Stimulated activated CD8-positive, alpha-beta memory T cell treated with anti-CD3 and anti-CD28 coated beads, Interleukin-12 subunit alpha, Interleukin-12 subunit beta, amount 100 ng/mL, for 4 hours (primary cell): ENCODE data around the gene ARRDC4.
"Not testable (repeated sequence)": the region's sequence is repeated elsewhere in the genome, so short reads cannot be mapped to it uniquely, and the experiment has no call there.

Experiments used
- DNase-seq: peaks from one replicate; pipeline ENCODE4 v3.0.0-alpha.2; 2020; ENCODE audit warnings: low read depth

ARRDC4 gene

GRCh38 chr15:97966246-97966645 is 5.7 kb downstream of the ARRDC4 start:
- DNase-seq: no peak

- no peak for DNase-seq
These were observed 6.6 kb downstream of the ARRDC4 start for GRCh38 chr15:97966924-97967620.

GRCh38 chr15:97967881-97968280 is 7.4 kb downstream of the ARRDC4 start:
- no peak for DNase-seq

- DNase-seq: no peak
These were observed 7.9 kb downstream of the ARRDC4 start for GRCh38 chr15:97968380-97968779.

- no peak for DNase-seq
These were observed 11.9 kb downstream of the ARRDC4 start for GRCh38 chr15:97972366-97972765.

GRCh38 chr15:97976129-97976528 is 15.6 kb downstream of the ARRDC4 start:
- no peak for DNase-seq

GRCh38 chr15:97976766-97977503 is 16.4 kb downstream of the ARRDC4 start:
- DNase-seq: no peak

- no peak for DNase-seq
These were observed 17.2 kb downstream of the ARRDC4 start for GRCh38 chr15:97977734-97978133.

GRCh38 chr15:97978401-97979139 is 18.1 kb downstream of the ARRDC4 start:
- no peak for DNase-seq

GRCh38 chr15:97979140-97979520 is 18.6 kb downstream of the ARRDC4 start:
- no peak for DNase-seq

- no peak for DNase-seq
These were observed 20.6 kb downstream of the ARRDC4 start for GRCh38 chr15:97981058-97981457.

- no peak for DNase-seq
These were observed 21.3 kb downstream of the ARRDC4 start for GRCh38 chr15:97981758-97982157.

GRCh38 chr15:97984157-97984556 is 23.7 kb downstream of the ARRDC4 start:
- DNase-seq: no peak

GRCh38 chr15:97985979-97986378 is 25.5 kb downstream of the ARRDC4 start:
- not testable (repeated sequence) for DNase-seq

- no peak for DNase-seq
These were observed 26.3 kb downstream of the ARRDC4 start for GRCh38 chr15:97986781-97987180.

GRCh38 chr15:97989299-97989698 is 28.8 kb downstream of the ARRDC4 start:
- DNase-seq: no peak

GRCh38 chr15:97991972-97992541 is 31.6 kb downstream of the ARRDC4 start:
- DNase-seq: no peak

- no peak for DNase-seq
These were observed 32.3 kb downstream of the ARRDC4 start for GRCh38 chr15:97992823-97993222.

- no peak for DNase-seq
These were observed 32.8 kb downstream of the ARRDC4 start for GRCh38 chr15:97993310-97993738.

- no peak for DNase-seq
These were observed 33.7 kb downstream of the ARRDC4 start for GRCh38 chr15:97994236-97994635.

- DNase-seq: no peak
These were observed 34.7 kb downstream of the ARRDC4 start for GRCh38 chr15:97995192-97995591.

- no peak for DNase-seq
These were observed 35.5 kb downstream of the ARRDC4 start for GRCh38 chr15:97995881-97996603.
